ENCODE measurements around the gene GNAT3. TPM values are rescaled to one million over a fixed set of nuclear protein-coding genes. Genes with fewer than 3 reads are reported as not detected.

GNAT3 gene
- total RNA-seq, 1 experiment from 2014 or later = not detected

DNA sequence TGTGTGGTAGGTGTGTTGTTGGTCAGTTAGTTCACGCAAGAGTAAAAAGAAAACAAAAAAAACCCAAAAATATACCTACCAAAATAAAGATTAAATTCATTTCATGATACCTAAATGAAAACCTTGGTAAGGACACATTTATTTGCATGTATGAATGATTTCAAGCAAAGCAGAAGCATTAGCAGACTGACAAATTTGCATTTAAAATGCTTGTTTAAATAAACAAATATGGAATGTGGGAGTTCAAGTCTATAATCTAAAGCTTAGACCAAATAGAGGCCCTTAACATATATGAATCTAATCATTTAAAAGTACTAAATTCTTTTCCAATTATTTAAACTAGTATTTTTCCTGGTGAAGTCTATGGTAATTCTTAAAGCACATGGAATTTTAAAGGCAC, 35.8 kb downstream of the GNAT3 start:
- no peak for DNase-seq
- H3K4me1 Mint-ChIP-seq (ENCODE audit: low read depth, unreplicated experiment) = no peaks in the 10 kb centered on the region
- Histone ChIP-seq H3K36me3 (ENCODE audit: control insufficient read depth, insufficient read depth, low read length) (no peaks in the 10 kb centered on the region), H3K4me1 (peaks cover 8% of the 10 kb centered on the region; the same call in 1 of the 2 replicates), H3K9me3 (no peaks in the 10 kb centered on the region), H3K27me3 (replicated peaks; ENCODE audit: control insufficient read depth, insufficient read depth, low read length) (no peaks in the 10 kb centered on the region; the same call in 1 of the 2 replicates), H3K4me3 (ENCODE audit: low read depth, low read length) (no peak overlapping the region)
- intact Hi-C loops (cut with micrococcal nuclease; ENCODE audit: unreplicated experiment) = no loop called here
- no peaks in the 10 kb centered on the region for H3K36me3 Mint-ChIP-seq (ENCODE audit: insufficient read depth, unreplicated experiment)
- no peaks in the 10 kb centered on the region for H3K27me3 Mint-ChIP-seq (ENCODE audit: insufficient read depth, unreplicated experiment)
- ChIA-PET CTCF (no interaction called here), POLR2A (no interaction called here)
- TF ChIP-seq, protein P1, sequence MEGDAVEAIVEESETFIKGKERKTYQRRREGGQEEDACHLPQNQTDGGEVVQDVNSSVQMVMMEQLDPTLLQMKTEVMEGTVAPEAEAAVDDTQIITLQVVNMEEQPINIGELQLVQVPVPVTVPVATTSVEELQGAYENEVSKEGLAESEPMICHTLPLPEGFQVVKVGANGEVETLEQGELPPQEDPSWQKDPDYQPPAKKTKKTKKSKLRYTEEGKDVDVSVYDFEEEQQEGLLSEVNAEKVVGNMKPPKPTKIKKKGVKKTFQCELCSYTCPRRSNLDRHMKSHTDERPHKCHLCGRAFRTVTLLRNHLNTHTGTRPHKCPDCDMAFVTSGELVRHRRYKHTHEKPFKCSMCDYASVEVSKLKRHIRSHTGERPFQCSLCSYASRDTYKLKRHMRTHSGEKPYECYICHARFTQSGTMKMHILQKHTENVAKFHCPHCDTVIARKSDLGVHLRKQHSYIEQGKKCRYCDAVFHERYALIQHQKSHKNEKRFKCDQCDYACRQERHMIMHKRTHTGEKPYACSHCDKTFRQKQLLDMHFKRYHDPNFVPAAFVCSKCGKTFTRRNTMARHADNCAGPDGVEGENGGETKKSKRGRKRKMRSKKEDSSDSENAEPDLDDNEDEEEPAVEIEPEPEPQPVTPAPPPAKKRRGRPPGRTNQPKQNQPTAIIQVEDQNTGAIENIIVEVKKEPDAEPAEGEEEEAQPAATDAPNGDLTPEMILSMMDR (IDR thresholded peaks at IDR 0.05; ENCODE audit: insufficient read depth in 1 of 2, low read depth in 1 of 2, low read length in 1 of 2, severe bottlenecking in 1 of 2, unreplicated experiment in 1 of 2) = no peak
- no peaks in the 10 kb centered on the region for H3K9me3 Mint-ChIP-seq (ENCODE audit: unreplicated experiment)
- no peak overlapping the region for H3K27ac Mint-ChIP-seq (ENCODE audit: unreplicated experiment)
- BruUV-seq (replicated peaks) = no TSS peak
- no peak overlapping the region for H3K4me3 Mint-ChIP-seq (ENCODE audit: unreplicated experiment)

DNA sequence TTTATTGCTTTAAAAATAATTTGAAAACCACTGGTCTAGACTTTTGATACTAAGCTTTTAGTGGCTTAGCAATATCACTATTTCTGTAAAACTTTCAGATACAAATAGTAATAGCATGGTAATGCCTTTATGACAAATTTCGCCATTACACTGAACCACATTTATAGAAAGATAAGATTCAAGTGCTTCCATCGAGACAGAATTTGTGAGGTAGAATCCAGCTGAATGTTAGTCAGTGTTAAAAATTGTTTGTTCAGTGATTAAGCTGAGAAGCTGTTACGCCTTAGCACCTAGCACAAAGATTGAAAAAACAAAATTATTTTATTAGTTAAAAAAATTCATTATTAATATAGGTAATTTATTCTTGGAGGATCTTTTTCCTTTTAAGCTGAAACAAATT, 36.5 kb downstream of the GNAT3 start:
- no peak for DNase-seq
- Mint-ChIP-seq H3K9me3 (ENCODE audit: unreplicated experiment) (no peaks in the 10 kb centered on the region), H3K4me3 (ENCODE audit: unreplicated experiment) (no peak overlapping the region), H3K27me3 (ENCODE audit: insufficient read depth, unreplicated experiment) (no peaks in the 10 kb centered on the region), H3K36me3 (ENCODE audit: insufficient read depth, unreplicated experiment) (no peaks in the 10 kb centered on the region), H3K27ac (ENCODE audit: unreplicated experiment) (no peak overlapping the region), H3K4me1 (ENCODE audit: low read depth, unreplicated experiment) (no peaks in the 10 kb centered on the region)
- ChIA-PET CTCF (no interaction called here), POLR2A (no interaction called here)
- Histone ChIP-seq H3K4me1 (0 out of 2 replicates have a peak, but pooled peaks cover 4% of the 10 kb centered on the region), H3K9me3 (no peaks in the 10 kb centered on the region), H3K27me3 (replicated peaks; ENCODE audit: control insufficient read depth, insufficient read depth, low read length) (no peaks in the 10 kb centered on the region; the same call in 1 of the 2 replicates), H3K36me3 (ENCODE audit: control insufficient read depth, insufficient read depth, low read length) (no peaks in the 10 kb centered on the region), H3K4me3 (ENCODE audit: low read depth, low read length) (no peak overlapping the region)
- TF ChIP-seq, protein P1 (IDR thresholded peaks at IDR 0.05; ENCODE audit: insufficient read depth in 1 of 2, low read depth in 1 of 2, low read length in 1 of 2, severe bottlenecking in 1 of 2, unreplicated experiment in 1 of 2) = no peak
- intact Hi-C loops (cut with micrococcal nuclease; ENCODE audit: unreplicated experiment) = no loop called here
- no TSS peak for BruUV-seq (replicated peaks)

DNA sequence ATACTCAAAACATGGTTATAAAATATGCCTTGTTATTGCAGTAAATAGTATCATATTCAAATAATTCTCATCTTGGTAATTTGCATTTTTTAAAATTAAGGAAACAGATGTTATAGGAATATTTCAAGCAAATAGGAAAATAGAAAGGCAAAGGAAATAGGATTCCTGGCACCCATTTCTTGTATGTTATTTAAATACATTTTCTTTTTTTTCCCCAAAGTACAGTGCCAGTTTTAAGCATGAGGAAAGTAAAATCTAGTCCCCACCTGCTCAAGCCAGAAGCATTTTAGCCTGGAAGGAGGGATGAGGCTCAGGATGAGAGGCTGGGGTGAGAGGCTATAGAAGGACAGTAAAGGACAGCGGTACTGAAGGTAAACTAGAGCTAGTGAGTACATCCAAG, 38.1 kb downstream of the GNAT3 start:
- POLR2A ChIA-PET = no interaction called here
- intact Hi-C loops (cut with micrococcal nuclease; ENCODE audit: unreplicated experiment) = no loop called here
- Mint-ChIP-seq H3K36me3 (ENCODE audit: insufficient read depth, unreplicated experiment) (no peaks in the 10 kb centered on the region), H3K4me1 (ENCODE audit: low read depth, unreplicated experiment) (no peaks in the 10 kb centered on the region), H3K27ac (ENCODE audit: unreplicated experiment) (no peak overlapping the region), H3K9me3 (ENCODE audit: unreplicated experiment) (no peaks in the 10 kb centered on the region), H3K27me3 (ENCODE audit: insufficient read depth, unreplicated experiment) (no peaks in the 10 kb centered on the region), H3K4me3 (ENCODE audit: unreplicated experiment) (no peak overlapping the region)
- Histone ChIP-seq H3K27me3 (replicated peaks; ENCODE audit: control insufficient read depth, insufficient read depth, low read length) (no peaks in the 10 kb centered on the region; the same call in 1 of the 2 replicates), H3K36me3 (ENCODE audit: control insufficient read depth, insufficient read depth, low read length) (no peaks in the 10 kb centered on the region), H3K4me3 (ENCODE audit: low read depth, low read length) (no peak overlapping the region), H3K4me1 (0 out of 2 replicates have a peak, but pooled peaks cover 4% of the 10 kb centered on the region), H3K9me3 (no peaks in the 10 kb centered on the region)
- BruUV-seq (replicated peaks) = no TSS peak
- TF ChIP-seq, protein P1 (IDR thresholded peaks at IDR 0.05; ENCODE audit: insufficient read depth in 1 of 2, low read depth in 1 of 2, low read length in 1 of 2, severe bottlenecking in 1 of 2, unreplicated experiment in 1 of 2) = no peak
- no peak for DNase-seq
- CTCF ChIA-PET = no interaction called here
